ENCODE measurements around the gene HDAC9.

The HDAC9 gene

DNA sequence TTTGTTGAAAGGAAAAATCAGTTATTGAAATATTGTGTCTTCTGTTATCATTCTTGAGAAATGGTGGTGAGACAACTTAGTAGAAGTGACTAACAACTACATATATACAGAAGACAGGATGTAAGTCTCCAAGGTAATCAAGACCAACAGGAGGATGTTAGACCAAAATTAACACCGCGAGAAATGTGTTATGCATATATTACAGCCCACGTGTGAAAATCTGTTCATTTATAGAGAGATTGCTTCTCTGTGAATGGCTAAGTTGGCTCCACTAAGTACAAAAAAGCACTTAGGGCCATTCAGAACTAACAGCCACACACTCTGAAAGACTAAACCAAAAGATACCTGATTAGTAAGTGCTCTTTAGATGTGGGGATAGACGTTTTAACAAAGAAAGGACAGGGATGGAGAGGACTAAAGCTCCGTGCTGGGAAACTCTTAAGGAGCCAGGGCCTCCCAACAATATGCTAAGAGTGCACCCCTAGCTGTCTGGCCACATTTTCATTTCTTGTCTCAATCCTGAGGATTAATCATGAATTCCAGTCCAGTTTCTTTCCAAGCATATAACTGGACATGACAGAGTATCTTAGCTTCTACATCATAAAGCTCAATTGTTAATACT is 26.5 kb downstream of the HDAC9 start:
- no peak overlapping the region for H3K4me3 ChIP-seq (ENCODE audit: low read depth, low read length)
- no peaks in the 10 kb centered on the region for H3K36me3 ChIP-seq
- H3K27me3 ChIP-seq, result no peaks in the 10 kb centered on the region
- peaks cover 26% of the 10 kb centered on the region for H3K4me1 ChIP-seq
- TF ChIP-seq, protein P1, sequence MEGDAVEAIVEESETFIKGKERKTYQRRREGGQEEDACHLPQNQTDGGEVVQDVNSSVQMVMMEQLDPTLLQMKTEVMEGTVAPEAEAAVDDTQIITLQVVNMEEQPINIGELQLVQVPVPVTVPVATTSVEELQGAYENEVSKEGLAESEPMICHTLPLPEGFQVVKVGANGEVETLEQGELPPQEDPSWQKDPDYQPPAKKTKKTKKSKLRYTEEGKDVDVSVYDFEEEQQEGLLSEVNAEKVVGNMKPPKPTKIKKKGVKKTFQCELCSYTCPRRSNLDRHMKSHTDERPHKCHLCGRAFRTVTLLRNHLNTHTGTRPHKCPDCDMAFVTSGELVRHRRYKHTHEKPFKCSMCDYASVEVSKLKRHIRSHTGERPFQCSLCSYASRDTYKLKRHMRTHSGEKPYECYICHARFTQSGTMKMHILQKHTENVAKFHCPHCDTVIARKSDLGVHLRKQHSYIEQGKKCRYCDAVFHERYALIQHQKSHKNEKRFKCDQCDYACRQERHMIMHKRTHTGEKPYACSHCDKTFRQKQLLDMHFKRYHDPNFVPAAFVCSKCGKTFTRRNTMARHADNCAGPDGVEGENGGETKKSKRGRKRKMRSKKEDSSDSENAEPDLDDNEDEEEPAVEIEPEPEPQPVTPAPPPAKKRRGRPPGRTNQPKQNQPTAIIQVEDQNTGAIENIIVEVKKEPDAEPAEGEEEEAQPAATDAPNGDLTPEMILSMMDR (IDR thresholded peaks at IDR 0.05; ENCODE audit: low read depth, low read length), result no peak
- H3K9me3 ChIP-seq, result no peaks in the 10 kb centered on the region
- DNase-seq, result no peak

DNA sequence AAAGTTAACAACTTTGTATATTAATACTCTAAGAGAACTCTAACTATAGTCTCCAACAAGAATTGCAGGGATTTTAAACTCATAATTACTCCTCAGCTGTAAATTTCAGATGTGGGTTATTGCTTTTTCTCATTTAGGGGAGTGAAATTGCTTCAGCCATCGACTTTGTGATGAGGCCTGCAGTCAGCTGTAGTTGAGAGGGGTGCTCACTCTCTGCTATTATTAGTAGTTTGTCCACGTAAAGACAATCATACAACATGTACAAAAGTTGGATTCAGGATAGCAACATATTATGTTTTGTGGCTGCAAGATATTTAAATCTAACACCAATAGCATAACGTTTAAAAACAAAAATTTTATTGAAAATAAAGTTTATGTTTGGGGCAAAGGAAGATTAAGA is 28.7 kb downstream of the HDAC9 start:
- no peak for DNase-seq
- no peaks in the 10 kb centered on the region for H3K27me3 ChIP-seq
- no peak overlapping the region for H3K4me3 ChIP-seq (ENCODE audit: low read depth, low read length)
- TF ChIP-seq, protein P1 (IDR thresholded peaks at IDR 0.05; ENCODE audit: low read depth, low read length), result no peak
- H3K4me1 ChIP-seq, result peaks cover 15% of the 10 kb centered on the region
- no peaks in the 10 kb centered on the region for H3K9me3 ChIP-seq
- H3K36me3 ChIP-seq, result no peaks in the 10 kb centered on the region

DNA sequence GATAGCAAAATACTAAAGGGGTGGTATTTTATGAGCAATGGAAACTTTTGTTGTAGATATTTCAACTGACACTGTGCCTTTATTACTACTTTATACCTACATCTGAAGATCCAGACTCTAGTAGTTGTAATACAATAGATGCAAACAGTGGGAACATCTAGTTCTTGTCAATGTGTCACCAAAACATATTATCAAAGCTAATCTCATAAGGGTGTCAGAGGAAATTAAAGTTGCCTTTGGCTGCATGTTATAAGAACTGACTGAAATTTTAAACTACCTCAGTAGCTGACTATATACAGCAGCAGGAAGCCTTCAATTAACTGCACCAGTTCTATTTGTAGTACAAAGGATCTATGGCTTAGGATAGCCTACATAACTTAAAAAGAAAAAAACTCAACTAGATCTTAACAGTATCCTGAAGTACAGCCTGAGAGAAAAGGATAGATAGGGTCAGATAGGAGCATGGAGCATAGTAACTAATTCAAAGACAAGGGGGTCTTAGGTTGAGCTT is 30.9 kb downstream of the HDAC9 start:
- TF ChIP-seq, protein P1 (IDR thresholded peaks at IDR 0.05; ENCODE audit: low read depth, low read length), result no peak

DNA sequence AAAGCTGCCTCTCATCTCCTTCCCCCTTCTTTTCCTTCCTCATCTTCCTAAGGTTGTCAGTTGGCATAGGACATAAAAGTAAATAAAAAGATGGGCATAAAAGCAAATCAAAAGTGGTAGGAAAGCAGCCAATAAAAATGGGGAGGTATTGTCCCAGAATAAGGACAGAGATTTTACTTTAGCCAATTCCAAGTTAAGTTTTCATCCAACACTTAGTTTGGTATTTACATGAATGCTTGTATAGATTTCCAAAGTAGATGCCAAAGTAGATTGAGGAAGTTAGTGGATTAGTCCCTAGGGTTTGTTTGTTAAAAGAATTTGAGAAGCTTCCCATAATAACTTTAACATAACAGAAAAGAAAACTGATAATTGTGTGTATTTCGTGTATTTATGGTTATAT is 33.7 kb downstream of the HDAC9 start:
- Histone ChIP-seq H3K4me3 (ENCODE audit: low read depth, low read length) (no peak overlapping the region), H3K27me3 (no peaks in the 10 kb centered on the region), H3K4me1 (no peaks in the 10 kb centered on the region), H3K9me3 (no peaks in the 10 kb centered on the region), H3K36me3 (no peaks in the 10 kb centered on the region)
- TF ChIP-seq, protein P1 (IDR thresholded peaks at IDR 0.05; ENCODE audit: low read depth, low read length), result no peak
- no peak for DNase-seq

More for the DNA sequence above, 30.9 kb downstream of the HDAC9 start:
- Histone ChIP-seq H3K9me3 (no peaks in the 10 kb centered on the region), H3K4me1 (peaks cover 8% of the 10 kb centered on the region), H3K4me3 (ENCODE audit: low read depth, low read length) (no peak overlapping the region), H3K36me3 (no peaks in the 10 kb centered on the region), H3K27me3 (no peaks in the 10 kb centered on the region)
- no peak for DNase-seq

DNA sequence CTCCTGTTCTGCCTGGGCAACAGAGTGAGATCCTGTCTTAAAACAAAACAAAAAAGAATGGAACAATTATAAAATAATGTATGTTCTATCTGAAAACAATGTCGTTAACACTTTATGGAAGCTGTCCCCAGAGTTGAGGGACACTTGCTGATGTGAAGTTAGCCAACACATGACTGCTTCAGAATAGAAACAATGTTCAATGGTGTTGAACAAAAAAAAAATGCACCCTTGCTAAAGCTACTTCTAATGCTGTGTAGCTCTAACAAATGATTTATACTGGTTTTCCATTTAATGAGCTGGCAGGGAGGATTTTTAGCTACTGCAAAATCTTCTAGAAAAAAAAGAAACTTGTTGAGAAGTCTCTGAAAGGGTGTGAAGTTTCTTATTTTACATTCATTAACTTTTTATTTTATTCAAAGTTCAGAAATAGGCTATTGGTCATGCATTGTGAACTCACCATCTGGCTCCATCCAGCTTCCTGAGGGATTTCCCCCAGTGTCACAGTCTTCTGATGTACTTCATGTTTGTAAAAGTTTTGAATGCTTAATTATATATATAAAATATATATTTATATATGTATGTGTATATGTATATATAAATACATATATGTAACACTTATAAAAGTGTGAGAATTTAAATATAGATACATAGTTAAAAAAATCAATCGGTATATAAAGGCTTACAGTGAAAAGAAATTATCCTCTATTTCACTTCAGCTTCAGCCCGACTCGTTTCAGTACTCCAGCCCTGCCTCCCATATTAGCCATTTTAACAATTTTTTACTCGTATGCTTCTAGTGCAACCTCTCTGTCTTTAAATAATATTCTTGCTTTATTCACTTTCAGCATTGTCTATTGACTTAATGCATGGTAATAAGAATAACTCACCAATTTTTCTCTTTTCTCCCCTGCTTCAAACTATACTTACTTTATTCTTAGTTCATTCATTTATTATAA is 35.0 kb downstream of the HDAC9 start:
- Histone ChIP-seq H3K36me3 (no peaks in the 10 kb centered on the region), H3K4me3 (ENCODE audit: low read depth, low read length) (no peak overlapping the region), H3K4me1 (no peaks in the 10 kb centered on the region), H3K27me3 (no peaks in the 10 kb centered on the region), H3K9me3 (no peaks in the 10 kb centered on the region)
- no peak for DNase-seq
- TF ChIP-seq, protein P1 (IDR thresholded peaks at IDR 0.05; ENCODE audit: low read depth, low read length), result no peak

Measured in BE2C (cell line).